ENCODE measurements around the gene OR1K1. TPM values are rescaled to one million over a fixed set of nuclear protein-coding genes. Genes with fewer than 3 reads are reported as not detected.

The OR1K1 gene
- polyA plus RNA-seq, 2 of the 4 experiments (the other 2 are of a cell fraction): not detected

GRCh38 chr9:122819791-122820489, 20.0 kb downstream of the OR1K1 start (continued):
- TF ChIP-seq ATOH8 (CRISPR knock-in tag; IDR thresholded peaks at IDR 0.05; ENCODE audit: low read depth) (no peak), REST (IDR thresholded peaks at IDR 0.05) (no peak), EHF (CRISPR knock-in tag; IDR thresholded peaks at IDR 0.05) (no peak), POLR2AphosphoS2 (conservative IDR thresholded peaks at IDR 0.05; ENCODE audit: low read length) (no peak), EP300 (IDR thresholded peaks at IDR 0.05) (no peak)
- TF ChIP-seq, protein P1, sequence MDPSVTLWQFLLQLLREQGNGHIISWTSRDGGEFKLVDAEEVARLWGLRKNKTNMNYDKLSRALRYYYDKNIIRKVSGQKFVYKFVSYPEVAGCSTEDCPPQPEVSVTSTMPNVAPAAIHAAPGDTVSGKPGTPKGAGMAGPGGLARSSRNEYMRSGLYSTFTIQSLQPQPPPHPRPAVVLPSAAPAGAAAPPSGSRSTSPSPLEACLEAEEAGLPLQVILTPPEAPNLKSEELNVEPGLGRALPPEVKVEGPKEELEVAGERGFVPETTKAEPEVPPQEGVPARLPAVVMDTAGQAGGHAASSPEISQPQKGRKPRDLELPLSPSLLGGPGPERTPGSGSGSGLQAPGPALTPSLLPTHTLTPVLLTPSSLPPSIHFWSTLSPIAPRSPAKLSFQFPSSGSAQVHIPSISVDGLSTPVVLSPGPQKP (IDR thresholded peaks at IDR 0.05; ENCODE audit: low read depth, low read length): no peak

DNA sequence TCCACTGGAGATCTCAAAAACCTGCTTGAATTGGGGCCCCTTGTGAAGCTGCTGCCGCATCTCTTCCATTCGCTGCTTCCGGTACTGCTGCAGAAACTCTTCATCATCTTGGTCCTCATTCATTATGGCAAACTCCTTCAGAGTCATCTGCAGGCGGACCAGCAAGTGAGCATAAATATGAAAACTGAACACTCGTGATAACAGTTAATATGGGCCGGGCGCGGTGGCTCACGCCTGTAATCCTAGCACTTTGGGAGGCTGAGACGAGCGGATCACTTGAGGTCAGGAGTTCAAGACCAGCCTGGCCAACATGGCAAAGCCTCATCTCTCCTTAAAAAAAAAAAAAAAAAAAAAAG, 20.5 kb downstream of the OR1K1 start:
- CTCF ChIA-PET: interaction anchor here (0.9 to 3.6 kb wide), 7 partner anchors 8 to 723 kb away, joined by 3 to 23 read pairs (median 4); no protein-coding TSS in a partner anchor
- no peak overlapping the region for H3K4me2 ChIP-seq

More for the DNA sequence above, 20.5 kb downstream of the OR1K1 start:
- Histone ChIP-seq H3K4me3 (no peak overlapping the region), H3K4me1 (peaks cover 15% of the 10 kb centered on the region; the same call in 2 of the 3 replicates), H3K27ac (no peak overlapping the region), H3K9me3 (no peaks in the 10 kb centered on the region)
- POLR2A ChIA-PET: no interaction called here
- DNase-seq (ENCODE audit: low read depth in 1 of 2, low spot score in 1 of 2) (no peak), ATAC-seq (no peak), FAIRE-seq (no peak)
- WGBS (ENCODE audit: missing lambda C conversion rate): 94% methylated on average over 11 of the region's 11 CpGs
- TF ChIP-seq ESRRA (IDR thresholded peaks at IDR 0.05; ENCODE audit: borderline replicate concordance, low read length): no peak
- TF ChIP-seq TP53 (CRISPR knock-in tag; IDR thresholded peaks at IDR 0.05): no peak
- no peak for TF ChIP-seq PHF8 (IDR thresholded peaks at IDR 0.05; ENCODE audit: borderline replicate concordance, low read depth)
- TF ChIP-seq BCL3 (IDR thresholded peaks at IDR 0.05): no peak
- TF ChIP-seq CBX2 (IDR thresholded peaks at IDR 0.05; ENCODE audit: borderline replicate concordance, low read depth): no peak
- TF ChIP-seq MAZ (IDR thresholded peaks at IDR 0.05; ENCODE audit: borderline replicate concordance, low read depth, low read length): no peak
- no peak for TF ChIP-seq RFX5 (IDR thresholded peaks at IDR 0.05)
- TF ChIP-seq HOXA7 (CRISPR knock-in tag; IDR thresholded peaks at IDR 0.05): no peak
- no peak for TF ChIP-seq RCOR1 (IDR thresholded peaks at IDR 0.05; ENCODE audit: low read depth, low read length)
- no peak for TF ChIP-seq ATOH8 (CRISPR knock-in tag; IDR thresholded peaks at IDR 0.05; ENCODE audit: low read depth)
- TF ChIP-seq KDM1A (IDR thresholded peaks at IDR 0.05; ENCODE audit: low read depth): no peak
- no peak for TF ChIP-seq FOSB (CRISPR knock-in tag; IDR thresholded peaks at IDR 0.05)
- TF ChIP-seq CEBPB (IDR thresholded peaks at IDR 0.05): no peak
- TF ChIP-seq RARB (CRISPR knock-in tag; IDR thresholded peaks at IDR 0.05): no peak
- no peak for TF ChIP-seq HOXB13 (CRISPR knock-in tag; IDR thresholded peaks at IDR 0.05; ENCODE audit: low read depth)
- TF ChIP-seq EP300 (IDR thresholded peaks at IDR 0.05): no peak
- no peak for TF ChIP-seq CHD2 (IDR thresholded peaks at IDR 0.05; ENCODE audit: low read length, partially characterized antibody)

Data from A549 (cell line).